AML-193 (cell line): ENCODE data around the gene UCN.
"Not testable (repeated sequence)": the region's sequence is repeated elsewhere in the genome, so short reads cannot be mapped to it uniquely, and the experiment has no call there.

Experiments
- DNase-seq, 2 experiments: peaks; one replicate each; lab custom pipeline; 2025; lab: John Stamatoyannopoulos, UW

The UCN gene

DNA sequence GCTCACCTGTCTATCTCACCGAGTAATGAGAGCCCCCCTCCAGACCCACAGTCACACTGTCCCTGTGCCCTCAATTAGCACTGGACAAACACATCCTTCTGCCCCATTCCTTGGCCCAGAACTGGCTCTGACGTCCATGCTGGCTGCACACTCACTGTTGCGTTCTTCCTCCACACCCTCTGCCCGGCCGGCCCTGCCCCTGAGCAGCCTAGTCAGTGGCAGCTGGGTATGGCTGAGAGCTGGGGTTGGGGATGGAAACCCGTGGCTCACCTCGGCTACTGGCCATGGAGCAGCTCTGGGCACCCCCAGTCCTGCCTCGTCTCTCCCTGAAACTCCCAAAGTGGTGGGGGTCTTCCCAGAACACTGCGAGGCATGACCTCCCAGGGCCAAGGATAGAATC, 6.5 kb upstream of the UCN start:
- no peak for DNase-seq

DNA sequence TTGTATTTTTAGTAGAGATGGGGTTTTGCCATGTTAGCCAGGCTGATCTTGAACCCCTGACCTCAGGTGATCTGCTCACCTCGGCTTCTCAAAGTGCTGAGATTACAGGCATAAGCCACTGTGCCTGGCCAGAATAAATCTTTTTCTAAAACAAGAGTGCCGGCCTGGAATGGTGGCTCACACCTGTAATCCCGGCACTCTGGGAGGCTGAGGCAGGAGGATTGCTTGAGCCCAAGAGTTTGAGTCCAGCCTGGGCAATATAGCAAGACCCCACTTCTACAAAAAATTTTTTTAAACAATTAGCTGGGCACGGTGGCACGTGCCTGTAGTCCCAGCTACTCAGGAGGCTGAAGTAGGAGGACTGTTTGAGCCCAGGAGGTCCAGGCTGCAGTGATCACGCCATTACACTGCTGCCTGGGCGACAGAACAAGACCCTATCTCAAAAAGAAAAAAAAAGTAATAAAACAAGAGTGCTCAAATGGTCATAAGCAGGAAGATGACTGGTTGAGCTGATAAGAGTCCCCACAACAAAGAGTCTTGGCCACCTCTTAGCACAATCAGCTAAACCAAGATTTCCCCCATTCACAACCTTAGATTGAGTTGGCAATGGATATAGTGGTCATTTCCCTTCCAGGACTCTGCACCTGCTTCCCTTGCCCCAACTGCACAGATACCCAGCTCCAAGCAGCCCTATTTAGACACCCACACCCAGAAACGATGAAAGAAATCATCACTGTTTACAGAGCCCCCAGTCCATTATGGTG, 5.8 kb upstream of the UCN start:
- DNase-seq: no peak

DNA sequence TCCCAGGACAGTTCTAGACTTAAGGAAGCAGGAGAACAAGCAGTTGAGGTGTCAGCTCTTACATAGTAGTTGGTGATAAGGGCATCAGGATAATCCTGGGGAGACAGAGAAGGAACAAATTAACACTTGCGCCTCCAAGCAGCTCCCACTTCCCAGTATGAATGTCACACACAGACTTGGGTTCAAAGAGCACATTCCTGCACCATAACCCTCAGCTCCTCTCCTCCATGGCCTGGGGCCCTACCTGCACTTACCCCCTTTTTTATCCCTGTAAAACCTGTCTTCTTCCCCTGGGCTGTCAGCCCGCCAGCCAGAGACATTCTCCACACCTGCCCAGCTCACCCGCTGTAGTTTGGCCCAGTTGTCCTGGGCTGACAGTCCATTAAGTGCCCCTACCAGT, 3.9 kb upstream of the UCN start:
- DNase-seq: no peak

DNA sequence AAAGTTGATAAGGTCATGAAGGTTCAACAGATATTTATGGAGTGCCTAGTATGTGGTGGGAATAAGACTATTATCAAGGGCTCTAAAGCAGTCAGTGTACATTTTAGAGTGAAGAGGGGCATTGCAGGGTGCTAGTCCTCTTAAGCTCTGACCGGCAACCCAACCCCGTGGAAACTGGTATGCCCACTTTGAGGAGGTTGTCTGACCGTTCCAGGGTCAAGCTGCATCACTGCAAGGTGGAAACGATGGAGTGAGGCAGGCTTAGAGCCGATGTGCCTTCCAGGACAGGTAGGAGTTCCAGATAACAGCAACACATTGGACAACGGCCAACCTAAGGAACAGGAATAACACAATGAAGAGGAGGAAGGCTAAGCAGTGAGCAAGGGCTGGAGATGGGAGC, 1.4 kb upstream of the UCN start:
- DNase-seq: no peak

DNA sequence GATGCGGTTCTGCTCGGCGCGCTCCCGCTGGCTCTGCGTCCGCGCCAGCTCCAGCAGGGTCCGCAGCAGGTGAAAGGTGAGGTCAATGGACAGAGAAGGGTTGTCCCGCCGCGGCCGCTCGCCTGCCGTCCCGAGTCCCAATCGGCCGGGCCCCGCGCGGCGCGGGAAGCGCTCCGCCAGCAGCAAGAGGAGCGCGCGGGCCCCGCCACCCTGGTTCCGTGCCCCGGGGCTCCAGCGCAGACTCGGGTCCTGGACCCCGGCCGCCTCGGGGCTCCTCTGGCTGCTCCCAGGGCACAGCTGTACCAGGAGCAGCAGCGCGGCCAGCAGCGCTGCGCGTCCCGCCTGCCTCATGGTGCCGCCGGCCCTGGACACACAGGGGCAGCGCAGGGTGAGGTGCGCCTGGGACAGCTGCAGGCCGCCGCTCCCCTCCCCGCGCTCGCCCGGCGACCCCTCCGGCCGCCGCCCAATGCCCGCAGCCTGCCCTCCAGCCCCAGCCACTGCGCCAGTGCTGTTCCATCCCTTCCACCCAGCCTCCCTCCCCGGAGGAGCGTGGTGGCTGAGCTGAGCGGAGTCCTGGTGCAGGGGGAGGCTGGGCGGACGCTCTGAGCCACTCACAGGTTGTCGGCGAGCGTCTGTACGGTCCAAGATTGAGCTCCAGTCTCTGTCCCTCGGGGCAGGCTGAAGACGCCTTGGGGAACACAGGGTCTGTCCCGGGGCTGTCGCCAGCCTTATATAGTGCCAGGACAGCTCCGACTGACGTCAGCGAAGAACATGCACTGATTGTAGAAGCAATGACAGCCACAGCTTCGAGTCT, 493 bp downstream of the UCN start:
- no peak for DNase-seq

DNA sequence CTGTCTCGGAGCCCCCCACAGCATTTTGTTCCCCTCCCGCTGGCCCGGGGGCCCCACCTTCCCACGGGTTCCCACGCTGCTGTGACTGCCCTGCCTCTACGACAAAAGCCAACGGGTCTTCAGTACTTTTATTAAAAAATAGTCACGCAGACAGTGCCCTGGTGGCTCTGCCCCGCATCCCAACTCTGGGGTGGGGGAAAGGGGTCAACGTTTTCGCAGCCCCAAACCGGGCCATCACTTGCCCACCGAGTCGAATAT, 1.0 kb downstream of the UCN start:
- DNase-seq: no peak

DNA sequence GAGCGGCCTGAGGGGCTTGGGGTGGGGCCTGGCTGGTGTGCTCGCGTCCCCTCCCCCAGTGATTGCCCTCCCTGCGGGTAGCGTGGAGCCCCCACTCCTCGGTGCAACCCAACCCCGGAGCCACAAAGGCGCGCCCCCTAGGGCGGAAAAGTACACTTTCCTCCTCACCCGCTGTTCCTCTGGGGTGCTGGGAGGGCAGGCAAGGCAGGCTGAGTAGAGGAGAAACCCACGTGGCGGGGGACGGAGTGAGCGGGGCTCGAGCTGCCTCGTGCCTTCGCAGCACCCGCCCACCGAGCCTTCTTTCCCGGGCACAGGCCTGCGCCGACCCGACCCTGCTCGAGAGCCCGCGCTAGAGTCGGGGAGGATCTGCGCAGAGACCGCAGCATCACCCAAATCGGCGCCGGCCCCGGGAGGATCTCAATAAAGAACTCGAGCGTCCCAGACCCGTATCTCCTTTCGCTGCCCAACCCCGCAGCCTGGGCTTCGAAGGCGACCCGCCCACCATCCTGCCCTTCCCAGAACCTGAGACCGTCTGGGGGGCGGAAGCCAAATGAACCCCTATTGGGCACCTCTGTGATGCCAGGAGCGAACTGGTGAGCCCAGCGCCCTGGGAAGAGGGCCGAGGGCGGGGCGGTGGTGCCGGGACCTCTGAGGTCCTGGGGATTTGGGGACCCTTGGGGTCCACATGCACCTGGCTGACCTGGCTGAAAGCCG, 1.5 kb downstream of the UCN start:
- no peak for DNase-seq

DNA sequence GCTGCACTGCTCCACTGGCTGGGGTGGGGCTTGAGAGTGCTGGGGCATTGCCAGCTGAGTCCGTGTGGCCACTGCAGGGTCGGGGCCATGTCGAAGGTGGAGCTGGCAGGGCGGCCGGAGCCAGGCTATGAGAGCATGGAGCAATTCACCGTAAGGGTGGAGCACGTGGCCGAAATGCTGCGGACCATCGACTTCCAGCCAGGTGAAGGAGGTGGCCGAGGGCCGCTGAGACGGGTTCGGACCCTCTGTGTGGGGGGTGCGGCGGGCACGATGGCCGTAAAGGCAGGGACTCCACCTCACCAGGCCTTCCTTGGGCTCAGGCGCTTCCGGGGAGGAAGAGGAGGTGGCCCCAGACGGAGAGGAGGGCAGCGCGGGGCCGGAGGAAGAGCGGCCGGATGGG, 2.1 kb downstream of the UCN start:
- no peak for DNase-seq

DNA sequence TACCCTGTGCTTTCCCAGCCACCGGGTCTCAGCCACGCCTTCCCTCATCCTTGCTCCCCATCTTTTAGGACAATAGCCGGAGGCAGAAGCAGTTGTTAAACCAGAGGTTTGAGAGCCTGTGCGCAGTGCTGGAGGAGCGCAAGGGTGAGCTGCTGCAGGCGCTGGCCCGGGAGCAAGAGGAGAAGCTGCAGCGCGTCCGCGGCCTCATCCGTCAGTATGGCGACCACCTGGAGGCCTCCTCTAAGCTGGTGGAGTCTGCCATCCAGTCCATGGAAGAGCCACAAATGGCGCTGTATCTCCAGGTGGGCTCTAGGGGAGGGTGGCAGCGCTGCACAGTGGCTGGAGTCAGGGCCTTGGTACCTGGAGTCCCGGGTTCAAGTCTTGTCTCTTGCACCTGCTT, 2.7 kb downstream of the UCN start:
- no peak for DNase-seq

DNA sequence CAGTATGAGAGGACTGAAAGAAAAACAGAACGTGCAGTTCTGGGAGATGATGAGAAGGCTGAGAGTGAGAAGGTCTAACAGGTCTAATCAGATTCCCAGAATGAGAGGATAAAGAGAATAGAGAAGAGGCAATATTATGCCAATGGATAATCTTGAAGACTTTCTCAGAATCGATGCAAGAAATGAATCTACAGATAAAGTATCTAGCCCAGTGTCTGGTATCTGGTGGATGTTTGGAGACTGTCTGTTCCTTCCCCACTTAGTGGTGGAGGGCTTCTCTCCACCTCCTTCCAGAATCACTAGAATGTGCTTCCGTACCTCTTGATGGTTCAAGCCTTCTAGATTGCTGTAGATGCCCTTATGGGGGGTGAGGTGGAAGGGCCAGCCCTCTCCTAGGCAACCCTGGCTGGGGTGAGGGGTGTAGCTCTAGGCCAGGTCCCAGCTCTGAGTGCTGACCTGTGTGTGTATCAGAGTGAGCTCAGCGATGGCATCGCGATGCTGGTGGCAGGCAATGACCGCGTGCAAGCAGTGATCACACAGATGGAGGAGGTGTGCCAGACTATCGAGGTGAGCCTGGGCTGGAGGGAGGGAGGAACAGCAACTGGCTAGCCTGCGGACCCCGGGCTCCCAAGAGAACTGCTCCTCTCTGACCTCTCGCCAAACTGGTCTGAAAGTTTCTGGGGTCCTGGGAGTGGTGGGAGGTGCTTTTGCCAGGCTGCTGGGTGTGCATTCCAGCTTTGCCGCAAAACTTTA, 3.6 kb downstream of the UCN start:
- no peak for DNase-seq

DNA sequence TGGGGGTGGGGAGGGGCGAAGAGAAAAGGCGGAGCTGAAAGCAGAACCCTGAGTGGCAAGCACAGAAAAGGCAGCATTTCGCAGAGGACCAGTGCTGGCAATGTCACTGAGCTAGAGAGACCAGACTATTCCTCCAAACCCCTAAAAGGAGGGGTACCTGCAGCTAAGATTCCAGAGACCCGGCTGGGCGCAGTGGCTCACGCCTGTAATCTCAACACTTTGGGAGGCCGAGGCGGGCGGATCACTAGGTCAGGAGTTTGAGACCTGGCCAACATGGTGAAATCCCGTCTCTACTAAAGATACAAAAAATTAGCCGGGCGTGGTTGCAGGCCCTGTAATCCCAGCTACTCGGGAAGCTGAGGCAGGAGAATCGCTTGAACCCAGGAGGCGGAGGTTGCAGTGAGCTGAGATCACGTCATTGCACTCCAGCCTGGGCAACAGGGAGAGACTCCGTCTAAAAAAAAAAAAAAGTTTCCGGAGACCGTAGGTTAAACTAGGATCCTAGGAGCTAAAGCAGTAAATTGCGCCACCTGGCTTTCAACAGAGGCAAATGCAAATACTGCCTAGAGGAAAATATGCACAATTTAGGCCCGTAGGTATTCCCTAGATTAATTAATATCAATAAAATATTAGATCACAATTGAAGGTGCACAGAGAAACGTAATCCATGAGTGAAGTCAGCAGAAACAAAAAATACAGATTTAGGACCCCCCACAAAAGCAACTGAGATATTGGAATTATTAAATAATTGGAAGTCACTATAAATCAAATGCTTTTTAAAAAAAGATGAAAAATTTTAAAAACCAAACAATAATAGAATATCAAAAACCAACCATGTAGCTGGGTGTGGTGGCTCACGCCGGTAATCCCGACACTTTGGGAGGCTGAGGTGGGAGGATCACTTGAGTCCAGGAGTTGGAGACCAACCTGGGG, 4.9 kb downstream of the UCN start:
- DNase-seq: peak; percentile 62 to 76

DNA sequence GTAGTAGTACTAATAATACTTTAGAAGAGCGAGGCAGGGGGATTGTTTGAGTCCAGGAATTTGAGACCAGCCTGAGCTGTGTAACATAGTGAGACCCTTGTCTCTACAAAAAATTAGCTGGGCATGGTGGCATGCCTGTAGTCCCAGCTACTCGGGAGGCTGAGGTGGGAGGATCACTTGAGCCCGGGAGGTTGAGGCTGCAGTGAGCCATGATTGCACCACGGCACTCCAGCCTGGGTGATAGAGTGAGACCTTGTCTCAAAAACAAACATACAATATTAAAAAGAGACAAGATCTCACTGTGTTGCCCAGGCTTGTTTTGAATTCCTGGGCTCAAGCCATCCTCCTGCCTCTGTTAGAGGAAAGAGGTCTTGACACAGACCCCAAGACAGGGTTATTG, 7.6 kb downstream of the UCN start:
- DNase-seq: not testable (repeated sequence)

DNA sequence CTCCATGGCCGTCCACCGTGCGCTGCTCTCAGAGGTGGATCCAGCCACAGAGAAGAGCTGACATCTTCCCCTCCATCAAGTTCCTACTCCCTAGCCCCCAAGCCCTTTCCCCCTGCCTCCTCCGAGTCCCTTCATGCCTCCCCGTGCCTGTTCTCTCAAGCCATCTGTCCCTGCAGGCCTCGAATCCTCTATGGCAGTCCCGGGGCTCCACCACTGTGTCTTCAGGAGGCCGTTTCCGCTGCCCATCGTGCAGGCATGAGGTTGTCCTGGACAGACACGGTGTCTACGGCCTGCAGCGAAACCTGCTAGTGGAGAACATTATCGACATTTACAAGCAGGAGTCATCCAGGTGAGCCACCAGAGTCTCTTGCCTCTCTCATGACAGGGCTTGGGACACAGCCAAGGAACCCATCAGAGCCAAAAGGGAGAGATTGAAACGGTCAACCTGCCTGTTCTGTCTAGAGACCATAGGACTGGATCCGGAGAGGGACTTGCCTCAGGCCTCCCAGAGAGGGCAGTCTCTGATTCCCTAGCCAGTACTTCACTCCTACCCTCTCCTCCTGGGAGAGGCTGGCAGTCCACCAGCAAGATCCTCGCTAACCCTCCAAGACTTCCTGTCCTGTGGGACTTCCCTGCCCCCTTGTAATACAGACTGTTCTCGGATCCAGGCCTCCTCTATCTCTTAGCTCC, 9.7 kb downstream of the UCN start:
- no peak for DNase-seq

DNA sequence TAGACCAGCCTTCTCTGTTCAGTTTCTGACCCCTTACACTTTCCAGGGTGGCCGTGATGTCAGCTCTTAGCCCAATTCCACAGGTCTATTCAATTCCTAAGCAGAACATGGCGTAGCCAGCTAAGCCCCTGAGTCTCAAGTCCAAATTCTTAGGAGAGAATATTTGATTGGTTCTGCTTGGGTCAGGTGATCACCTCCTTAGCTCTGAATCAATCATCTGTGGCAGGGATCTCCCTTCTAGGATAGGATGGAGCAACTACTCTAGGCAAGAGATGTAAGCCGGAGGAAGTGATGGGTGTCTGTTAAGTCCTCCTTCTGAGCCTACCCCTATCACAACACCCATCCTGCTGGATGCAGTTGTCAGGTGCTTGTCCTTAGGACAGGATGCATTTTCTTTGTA, 11.1 kb downstream of the UCN start:
- no peak for DNase-seq

DNA sequence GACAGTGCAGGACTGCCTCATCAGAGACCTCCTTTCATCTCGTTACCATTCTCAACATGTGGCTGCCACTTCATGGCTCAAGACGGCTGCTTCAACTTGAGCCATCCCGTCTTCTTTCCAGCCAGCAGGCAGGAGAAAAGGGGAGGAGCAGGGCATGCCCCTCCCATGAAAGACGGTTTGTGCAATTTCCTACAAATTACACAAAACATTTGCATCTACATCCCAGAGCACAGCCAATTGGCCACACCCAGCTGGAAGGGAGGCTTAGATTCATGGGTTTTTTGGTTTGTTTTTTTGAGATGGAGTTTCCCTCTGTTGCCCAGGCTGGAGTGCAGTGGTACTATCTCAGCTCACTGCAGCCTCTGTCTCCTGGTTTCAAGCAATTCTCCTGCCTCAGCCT, 11.8 kb downstream of the UCN start:
- no peak for DNase-seq

DNA sequence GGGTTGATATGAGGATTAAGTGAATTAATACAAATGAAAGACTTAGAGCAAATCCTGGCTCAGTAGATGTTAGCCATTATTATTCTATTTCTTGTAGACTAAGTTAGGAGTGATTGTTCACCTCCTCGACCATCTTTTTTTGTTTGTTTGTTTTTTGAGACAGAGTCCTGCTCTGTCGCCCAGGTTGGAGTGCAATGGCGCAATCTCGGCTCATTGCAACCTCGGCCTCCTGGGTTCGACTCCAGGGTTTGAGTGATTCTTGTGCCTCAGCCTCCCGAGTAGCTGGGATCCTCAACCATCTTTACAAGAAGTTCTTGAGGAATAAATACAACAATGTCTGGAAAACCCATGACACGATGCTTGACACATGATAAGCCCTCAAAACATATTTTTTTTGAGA, 13.3 kb downstream of the UCN start:
- no peak for DNase-seq

DNA sequence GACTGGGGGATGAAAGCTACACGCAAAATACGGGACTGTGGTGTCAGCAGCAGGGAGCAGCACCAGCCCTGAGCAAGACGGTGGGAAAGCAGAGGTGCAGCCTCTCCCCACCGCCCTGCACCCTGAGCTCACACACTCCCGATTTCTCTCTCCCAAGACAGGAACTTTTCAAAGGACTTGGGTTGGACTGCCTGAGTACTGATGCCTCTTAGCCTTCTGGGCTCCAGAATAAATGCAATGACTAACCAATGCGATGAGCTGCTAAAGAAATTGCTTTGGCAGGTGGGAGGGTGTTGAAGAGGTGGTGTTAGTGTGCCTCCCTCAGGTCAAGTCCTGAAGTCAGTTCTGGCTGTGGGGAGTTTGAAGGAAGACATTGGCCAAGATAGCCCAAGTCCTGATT, 16.4 kb downstream of the UCN start:
- DNase-seq: no peak

DNA sequence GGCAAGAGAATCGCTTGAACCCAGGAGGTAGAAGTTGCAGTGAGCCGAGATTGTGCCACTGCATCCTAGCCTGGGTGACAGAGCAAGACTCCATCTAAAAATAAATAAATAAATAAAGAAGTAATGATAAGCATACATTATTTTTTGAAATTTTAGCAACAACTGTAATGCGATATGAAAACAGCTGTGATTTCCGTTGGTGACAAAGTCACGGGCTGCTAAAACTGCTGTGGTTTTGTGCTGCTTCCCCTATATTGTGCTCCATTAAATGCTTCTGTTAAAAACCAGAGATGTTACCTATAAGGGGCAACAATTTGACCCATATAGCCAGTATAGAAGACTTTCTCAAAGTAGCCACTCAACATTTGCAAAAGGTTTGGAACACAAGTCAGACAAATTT, 17.7 kb downstream of the UCN start:
- no peak for DNase-seq

DNA sequence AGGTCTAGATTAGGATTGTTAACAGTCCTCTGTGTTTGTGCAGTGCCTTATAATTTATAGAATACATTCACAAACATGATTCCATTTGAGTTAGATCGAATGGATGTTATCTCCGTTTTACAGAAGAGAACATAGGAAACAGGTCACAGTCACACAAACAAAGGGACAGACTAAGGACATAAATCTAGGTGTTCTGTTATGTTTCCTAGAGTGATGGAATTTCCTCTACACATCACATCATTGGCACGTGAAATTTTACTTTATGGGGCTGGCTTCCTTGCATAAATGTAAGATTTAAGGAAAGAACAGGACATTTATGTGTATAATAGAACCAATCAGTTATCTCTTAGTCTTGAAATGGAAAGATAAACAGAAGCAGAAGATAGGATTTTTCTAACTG, 19.6 kb downstream of the UCN start:
- no peak for DNase-seq

DNA sequence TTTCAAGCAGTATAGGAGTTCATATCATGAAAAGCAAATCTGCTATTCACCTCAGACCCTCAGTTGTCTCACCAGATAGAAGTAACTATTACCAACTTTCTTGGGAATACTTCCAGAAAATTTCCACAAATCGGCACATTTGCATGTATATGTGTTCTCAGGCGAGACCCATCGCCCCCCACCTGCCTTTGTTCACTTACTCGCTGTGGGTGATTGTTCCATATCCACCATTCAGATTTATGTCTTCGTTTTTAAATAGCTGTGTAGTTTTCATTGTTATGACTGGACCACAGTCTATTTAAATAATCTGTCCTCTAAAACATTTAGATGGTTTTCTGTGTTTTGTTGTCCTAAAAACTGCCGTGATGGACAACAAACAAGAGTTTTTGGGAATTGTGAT, 22.8 kb downstream of the UCN start:
- no peak for DNase-seq

DNA sequence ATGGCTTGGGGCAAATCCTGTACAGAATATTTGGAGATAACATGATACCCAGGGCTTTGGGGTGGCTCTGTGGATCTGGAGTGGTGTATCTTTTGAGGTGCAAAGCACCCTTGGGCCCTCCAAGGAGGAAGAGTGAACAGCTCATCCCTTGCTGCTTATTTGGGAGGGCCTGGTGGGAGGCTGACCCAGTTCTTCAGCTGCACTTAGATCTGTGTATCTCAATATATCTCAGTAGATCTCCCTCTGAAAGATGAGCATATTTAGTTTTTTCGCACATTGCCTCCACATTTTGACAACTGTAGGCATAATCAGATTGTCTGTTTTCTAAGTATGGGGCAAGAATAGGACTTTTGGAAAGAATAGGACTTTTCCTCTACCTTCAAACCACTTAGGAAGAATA, 23.2 kb downstream of the UCN start:
- no peak for DNase-seq
